ENCODE results near the gene CNKSR3. TPM values are rescaled to one million over a fixed set of nuclear protein-coding genes. Genes with fewer than 3 reads are reported as not detected.
A peak's percentile ranks its signal among the peaks of the same experiment; 100 is the strongest.

Gene CNKSR3
- total and polyA plus RNA-seq, 2 experiments from 2014 or later = 1.9 to 5.7 TPM

DNA sequence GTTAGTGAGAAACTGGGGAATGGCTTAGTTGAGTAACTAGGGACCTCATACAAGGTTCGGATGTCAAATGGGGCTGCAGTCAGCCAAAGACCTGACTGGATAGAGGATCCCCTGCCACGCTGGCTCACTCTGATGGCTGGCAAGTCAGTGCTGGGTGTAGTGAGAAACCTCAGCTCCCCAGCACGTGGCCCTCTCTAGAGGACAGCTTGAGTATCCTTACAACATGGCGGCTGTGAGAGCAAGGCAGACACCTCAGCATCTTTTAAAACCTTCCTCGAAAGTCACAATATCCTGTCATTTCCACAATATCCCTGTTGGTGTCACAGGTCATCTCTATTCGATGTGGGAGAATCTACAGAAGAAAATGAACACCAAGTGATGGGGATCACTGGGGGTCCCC is 127.2 kb downstream of the CNKSR3 start:
- TF ChIP-seq STAT1 (IDR thresholded peaks at IDR 0.05; ENCODE audit: unreplicated experiment) (no peak), NANOG (IDR thresholded peaks at IDR 0.05; ENCODE audit: borderline replicate concordance) (no peak), ZNF331 (CRISPR knock-in tag; IDR thresholded peaks at IDR 0.05; ENCODE audit: low read depth) (no peak), REST (IDR thresholded peaks at IDR 0.05; ENCODE audit: unreplicated experiment) (no peak), EZH2 (IDR thresholded peaks at IDR 0.05; ENCODE audit: low read depth, unreplicated experiment) (no peak), CTCF (conservative IDR thresholded peaks at IDR 0.05; ENCODE audit: low read depth in 2 of 2) (no peak), ETS1 (IDR thresholded peaks at IDR 0.05) (no peak), ZNF114 (CRISPR knock-in tag; IDR thresholded peaks at IDR 0.05) (no peak), POLR2AphosphoS5 (IDR thresholded peaks at IDR 0.05; ENCODE audit: low read depth) (no peak), ZNF462 (CRISPR knock-in tag; IDR thresholded peaks at IDR 0.05) (no peak), JUNB (IDR thresholded peaks at IDR 0.05; ENCODE audit: unreplicated experiment) (no peak), EZH2phosphoT487 (IDR thresholded peaks at IDR 0.05; ENCODE audit: unreplicated experiment) (no peak), CREB1 (CRISPR knock-in tag; IDR thresholded peaks at IDR 0.05; ENCODE audit: low read depth) (no peak)
- no peaks in the 10 kb centered on the region for H3K36me3 ChIP-seq (ENCODE audit: insufficient read depth)
- H2AFZ ChIP-seq = 0 out of 2 replicates have a peak overlapping the region, but pooled peaks have one; percentile 38
- H3K4me2 ChIP-seq = no peak overlapping the region
- H3K36me3 Mint-ChIP-seq (ENCODE audit: low read depth) = no peaks in the 10 kb centered on the region
- H3K9me2 ChIP-seq (ENCODE audit: insufficient read depth) = 0 out of 2 replicates have a peak, but pooled peaks cover 2% of the 10 kb centered on the region
- no peaks in the 10 kb centered on the region for H3K9me3 Mint-ChIP-seq
- no peak overlapping the region for H3K4me3 Mint-ChIP-seq
- no peak overlapping the region for H3K4me3 ChIP-seq
- no peaks in the 10 kb centered on the region for H3K4me1 ChIP-seq (ENCODE audit: insufficient read depth)
- H3K27ac Mint-ChIP-seq = no peak overlapping the region
- DNase-seq (ENCODE audit: low spot score) = no peak
- H3F3A ChIP-seq (replicated peaks; ENCODE audit: low read depth) = no peaks in the 10 kb centered on the region
- no peak overlapping the region for H3K27ac ChIP-seq (ENCODE audit: low read depth)
- H3K27me3 ChIP-seq (ENCODE audit: insufficient read depth) = no peaks in the 10 kb centered on the region
- H3K79me2 ChIP-seq (replicated peaks; ENCODE audit: insufficient read depth) = no peaks in the 10 kb centered on the region
- peaks cover 9% of the 10 kb centered on the region for H3K4me1 Mint-ChIP-seq
- ATAC-seq = no peak
- no peaks in the 10 kb centered on the region for H4K20me1 ChIP-seq (replicated peaks; ENCODE audit: insufficient read depth)
- H3K27me3 Mint-ChIP-seq (ENCODE audit: insufficient read depth, low read depth, poor library complexity) = peaks cover 2% of the 10 kb centered on the region

All from GM23338 (cell line).